ENCODE data around the gene ANKMY1.
"Not testable (repeated sequence)": the region's sequence is repeated elsewhere in the genome, so short reads cannot be mapped to it uniquely, and the experiment has no call there.

ANKMY1 gene

GRCh38 chr2:240555541-240556250 is 2.1 kb downstream of the ANKMY1 start:
- DNase-seq (ENCODE audit: low read depth): no peak

GRCh38 chr2:240554767-240555493 is 2.9 kb downstream of the ANKMY1 start:
- DNase-seq (ENCODE audit: low read depth): no peak

- no peak for DNase-seq (ENCODE audit: low read depth)
Measured at GRCh38 chr2:240553956-240554480, 3.8 kb downstream of the ANKMY1 start.

GRCh38 chr2:240551811-240552210 is 6.0 kb downstream of the ANKMY1 start:
- no peak for DNase-seq (ENCODE audit: low read depth)

- DNase-seq (ENCODE audit: low read depth): no peak
Measured at GRCh38 chr2:240551288-240551687, 6.5 kb downstream of the ANKMY1 start.

- DNase-seq (ENCODE audit: low read depth): no peak
Measured at GRCh38 chr2:240539906-240540305, 17.9 kb downstream of the ANKMY1 start.

GRCh38 chr2:240539101-240539500 is 18.7 kb downstream of the ANKMY1 start:
- not testable (repeated sequence) for DNase-seq (ENCODE audit: low read depth)

- DNase-seq (ENCODE audit: low read depth): no peak
Measured at GRCh38 chr2:240538031-240538780, 19.6 kb downstream of the ANKMY1 start.

GRCh38 chr2:240532031-240532775 is 25.6 kb downstream of the ANKMY1 start:
- DNase-seq (ENCODE audit: low read depth): no peak

GRCh38 chr2:240531038-240531437 is 26.8 kb downstream of the ANKMY1 start:
- DNase-seq (ENCODE audit: low read depth): no peak

- no peak for DNase-seq (ENCODE audit: low read depth)
Measured at GRCh38 chr2:240530181-240530580, 27.6 kb downstream of the ANKMY1 start.

GRCh38 chr2:240529344-240529999 is 28.3 kb downstream of the ANKMY1 start:
- no peak for DNase-seq (ENCODE audit: low read depth)

- DNase-seq (ENCODE audit: low read depth): no peak
Measured at GRCh38 chr2:240528406-240529040, 29.3 kb downstream of the ANKMY1 start.

GRCh38 chr2:240527153-240527750 is 30.5 kb downstream of the ANKMY1 start:
- DNase-seq (ENCODE audit: low read depth): no peak

- no peak for DNase-seq (ENCODE audit: low read depth)
Measured at GRCh38 chr2:240526521-240526920, 31.3 kb downstream of the ANKMY1 start.

- DNase-seq (ENCODE audit: low read depth): no peak
Measured at GRCh38 chr2:240525802-240526201, 32.0 kb downstream of the ANKMY1 start.

GRCh38 chr2:240524963-240525718 is 32.6 kb downstream of the ANKMY1 start:
- DNase-seq (ENCODE audit: low read depth): no peak

- no peak for DNase-seq (ENCODE audit: low read depth)
Measured at GRCh38 chr2:240523451-240524281, 34.1 kb downstream of the ANKMY1 start.

GRCh38 chr2:240522406-240522805 is 35.4 kb downstream of the ANKMY1 start:
- no peak for DNase-seq (ENCODE audit: low read depth)
